ENCODE data around the gene IKZF3.

DNA sequence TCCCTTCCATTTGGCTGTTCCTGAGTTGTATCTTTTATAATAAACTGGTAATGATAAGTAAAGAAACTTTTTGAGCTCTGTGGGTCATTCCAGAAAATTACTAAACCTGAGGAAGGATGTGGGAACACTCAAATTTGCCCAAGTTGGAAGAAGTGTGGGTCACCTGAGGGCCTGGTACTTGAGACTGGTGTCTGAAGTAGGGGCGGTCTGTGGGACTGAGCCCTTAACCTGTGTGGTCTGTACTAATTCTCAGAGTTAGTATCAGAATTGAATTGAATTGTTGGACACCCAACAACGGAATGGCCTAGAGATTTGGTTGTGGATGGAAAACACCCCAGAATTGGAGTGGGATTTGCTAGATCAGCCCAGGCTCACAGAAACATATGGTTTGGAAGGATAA, 43.1 kb downstream of the IKZF3 start:
- TF ChIP-seq, protein P1, sequence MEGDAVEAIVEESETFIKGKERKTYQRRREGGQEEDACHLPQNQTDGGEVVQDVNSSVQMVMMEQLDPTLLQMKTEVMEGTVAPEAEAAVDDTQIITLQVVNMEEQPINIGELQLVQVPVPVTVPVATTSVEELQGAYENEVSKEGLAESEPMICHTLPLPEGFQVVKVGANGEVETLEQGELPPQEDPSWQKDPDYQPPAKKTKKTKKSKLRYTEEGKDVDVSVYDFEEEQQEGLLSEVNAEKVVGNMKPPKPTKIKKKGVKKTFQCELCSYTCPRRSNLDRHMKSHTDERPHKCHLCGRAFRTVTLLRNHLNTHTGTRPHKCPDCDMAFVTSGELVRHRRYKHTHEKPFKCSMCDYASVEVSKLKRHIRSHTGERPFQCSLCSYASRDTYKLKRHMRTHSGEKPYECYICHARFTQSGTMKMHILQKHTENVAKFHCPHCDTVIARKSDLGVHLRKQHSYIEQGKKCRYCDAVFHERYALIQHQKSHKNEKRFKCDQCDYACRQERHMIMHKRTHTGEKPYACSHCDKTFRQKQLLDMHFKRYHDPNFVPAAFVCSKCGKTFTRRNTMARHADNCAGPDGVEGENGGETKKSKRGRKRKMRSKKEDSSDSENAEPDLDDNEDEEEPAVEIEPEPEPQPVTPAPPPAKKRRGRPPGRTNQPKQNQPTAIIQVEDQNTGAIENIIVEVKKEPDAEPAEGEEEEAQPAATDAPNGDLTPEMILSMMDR (IDR thresholded peaks at IDR 0.05) = no peak
- no peak for TF ChIP-seq ESRRA (CRISPR knock-in tag; IDR thresholded peaks at IDR 0.05; ENCODE audit: borderline replicate concordance)
- TF ChIP-seq, protein P2, sequence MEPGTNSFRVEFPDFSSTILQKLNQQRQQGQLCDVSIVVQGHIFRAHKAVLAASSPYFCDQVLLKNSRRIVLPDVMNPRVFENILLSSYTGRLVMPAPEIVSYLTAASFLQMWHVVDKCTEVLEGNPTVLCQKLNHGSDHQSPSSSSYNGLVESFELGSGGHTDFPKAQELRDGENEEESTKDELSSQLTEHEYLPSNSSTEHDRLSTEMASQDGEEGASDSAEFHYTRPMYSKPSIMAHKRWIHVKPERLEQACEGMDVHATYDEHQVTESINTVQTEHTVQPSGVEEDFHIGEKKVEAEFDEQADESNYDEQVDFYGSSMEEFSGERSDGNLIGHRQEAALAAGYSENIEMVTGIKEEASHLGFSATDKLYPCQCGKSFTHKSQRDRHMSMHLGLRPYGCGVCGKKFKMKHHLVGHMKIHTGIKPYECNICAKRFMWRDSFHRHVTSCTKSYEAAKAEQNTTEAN (CRISPR knock-in tag; IDR thresholded peaks at IDR 0.05) = no peak
- no peak for TF ChIP-seq CBFB (CRISPR knock-in tag; IDR thresholded peaks at IDR 0.05; ENCODE audit: low read depth)
- TF ChIP-seq, protein P3, sequence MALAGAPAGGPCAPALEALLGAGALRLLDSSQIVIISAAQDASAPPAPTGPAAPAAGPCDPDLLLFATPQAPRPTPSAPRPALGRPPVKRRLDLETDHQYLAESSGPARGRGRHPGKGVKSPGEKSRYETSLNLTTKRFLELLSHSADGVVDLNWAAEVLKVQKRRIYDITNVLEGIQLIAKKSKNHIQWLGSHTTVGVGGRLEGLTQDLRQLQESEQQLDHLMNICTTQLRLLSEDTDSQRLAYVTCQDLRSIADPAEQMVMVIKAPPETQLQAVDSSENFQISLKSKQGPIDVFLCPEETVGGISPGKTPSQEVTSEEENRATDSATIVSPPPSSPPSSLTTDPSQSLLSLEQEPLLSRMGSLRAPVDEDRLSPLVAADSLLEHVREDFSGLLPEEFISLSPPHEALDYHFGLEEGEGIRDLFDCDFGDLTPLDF (CRISPR knock-in tag; IDR thresholded peaks at IDR 0.05) = no peak
- TF ChIP-seq, protein P4, sequence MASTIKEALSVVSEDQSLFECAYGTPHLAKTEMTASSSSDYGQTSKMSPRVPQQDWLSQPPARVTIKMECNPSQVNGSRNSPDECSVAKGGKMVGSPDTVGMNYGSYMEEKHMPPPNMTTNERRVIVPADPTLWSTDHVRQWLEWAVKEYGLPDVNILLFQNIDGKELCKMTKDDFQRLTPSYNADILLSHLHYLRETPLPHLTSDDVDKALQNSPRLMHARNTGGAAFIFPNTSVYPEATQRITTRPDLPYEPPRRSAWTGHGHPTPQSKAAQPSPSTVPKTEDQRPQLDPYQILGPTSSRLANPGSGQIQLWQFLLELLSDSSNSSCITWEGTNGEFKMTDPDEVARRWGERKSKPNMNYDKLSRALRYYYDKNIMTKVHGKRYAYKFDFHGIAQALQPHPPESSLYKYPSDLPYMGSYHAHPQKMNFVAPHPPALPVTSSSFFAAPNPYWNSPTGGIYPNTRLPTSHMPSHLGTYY (CRISPR knock-in tag; IDR thresholded peaks at IDR 0.05) = no peak
- no peak for TF ChIP-seq SMAD3 (CRISPR knock-in tag; IDR thresholded peaks at IDR 0.05; ENCODE audit: borderline replicate concordance)
- no peak for TF ChIP-seq GABPB1 (CRISPR knock-in tag; IDR thresholded peaks at IDR 0.05)
- TF ChIP-seq, protein P5, sequence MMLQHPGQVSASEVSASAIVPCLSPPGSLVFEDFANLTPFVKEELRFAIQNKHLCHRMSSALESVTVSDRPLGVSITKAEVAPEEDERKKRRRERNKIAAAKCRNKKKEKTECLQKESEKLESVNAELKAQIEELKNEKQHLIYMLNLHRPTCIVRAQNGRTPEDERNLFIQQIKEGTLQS (CRISPR knock-in tag; conservative IDR thresholded peaks at IDR 0.05) = no peak
- no peak for TF ChIP-seq RELA (CRISPR knock-in tag; IDR thresholded peaks at IDR 0.05; ENCODE audit: borderline replicate concordance)
- no peak for TF ChIP-seq NFYB (CRISPR knock-in tag; conservative IDR thresholded peaks at IDR 0.05; ENCODE audit: low read depth)
